ENCODE measurements around the gene EXOSC7.

The EXOSC7 gene

GRCh38 chr3:44976002-44976815 is at the start of gene EXOSC7, which contains the start of gene ZDHHC3:
TSS of gene EXOSC7 (plus strand) at chr3:44976244. CDS start at chr3:44976278, 34 bp downstream.
TSS of gene ZDHHC3 (minus strand) at chr3:44976174. CDS start at chr3:44959436, 16,738 bp downstream.
- Histone ChIP-seq H3K27ac (ENCODE audit: low read depth, low read length) (peak within 1 kb of the TSS; percentile 36; the same call in 1 of the 2 replicates), H4K20me1 (ENCODE audit: low read depth, low read length) (no peaks in the 10 kb centered on the region; the same call in 1 of the 2 replicates), H3K36me3 (ENCODE audit: low read length) (no peaks in the 10 kb centered on the region), H2AFZ (ENCODE audit: low read depth, low read length, severe bottlenecking) (peak within 1 kb of the TSS; percentile 82), H3K9me3 (ENCODE audit: insufficient read depth, low read length) (no peaks in the 10 kb centered on the region), H3K9ac (ENCODE audit: low read length) (peak within 1 kb of the TSS; percentile 87), H3K79me2 (ENCODE audit: insufficient read depth, low read length) (peaks cover 77% of the 10 kb centered on the region), H3K4me2 (ENCODE audit: low read depth, low read length, poor library complexity, severe bottlenecking) (peak within 1 kb of the TSS; percentile 87), H3K4me3 (ENCODE audit: insufficient read depth, low read length, poor library complexity, severe bottlenecking) (peak within 1 kb of the TSS; percentile 93), H3K27me3 (ENCODE audit: low read length) (no peaks in the 10 kb centered on the region), H3F3A (ENCODE audit: insufficient read depth) (no peaks in the 10 kb centered on the region), H3K9me2 (replicated peaks; ENCODE audit: insufficient read depth, low read length) (no peaks in the 10 kb centered on the region)
- TF ChIP-seq EZH2phosphoT487 (conservative IDR thresholded peaks at IDR 0.05; ENCODE audit: low read length) = no peak
- TF ChIP-seq CTCF (IDR thresholded peaks at IDR 0.05; ENCODE audit: insufficient read depth, low read length, poor library complexity, severe bottlenecking) = no peak

GRCh38 chr3:44926921-44927320 is 49.1 kb upstream of the EXOSC7 start:
- no peak overlapping the region for H3K9ac ChIP-seq (ENCODE audit: low read length)
- H3K27ac ChIP-seq (ENCODE audit: low read depth, low read length) = no peak overlapping the region
- H3K4me2 ChIP-seq (ENCODE audit: low read depth, low read length, poor library complexity, severe bottlenecking) = no peak overlapping the region
- TF ChIP-seq CTCF (IDR thresholded peaks at IDR 0.05; ENCODE audit: insufficient read depth, low read length, poor library complexity, severe bottlenecking) (no peak), EZH2phosphoT487 (conservative IDR thresholded peaks at IDR 0.05; ENCODE audit: low read length) (no peak)
- H3K27me3 ChIP-seq (ENCODE audit: low read length) = no peaks in the 10 kb centered on the region
- H3K79me2 ChIP-seq (ENCODE audit: insufficient read depth, low read length) = no peaks in the 10 kb centered on the region
- no peaks in the 10 kb centered on the region for H3K9me3 ChIP-seq (ENCODE audit: insufficient read depth, low read length)
- H3F3A ChIP-seq (ENCODE audit: insufficient read depth) = no peaks in the 10 kb centered on the region
- no peaks in the 10 kb centered on the region for H3K9me2 ChIP-seq (replicated peaks; ENCODE audit: insufficient read depth, low read length)
- no peaks in the 10 kb centered on the region for H4K20me1 ChIP-seq (ENCODE audit: low read depth, low read length)
- H3K4me3 ChIP-seq (ENCODE audit: insufficient read depth, low read length, poor library complexity, severe bottlenecking) = no peak overlapping the region
- no peak overlapping the region for H2AFZ ChIP-seq (ENCODE audit: low read depth, low read length, severe bottlenecking)
- H3K36me3 ChIP-seq (ENCODE audit: low read length) = no peaks in the 10 kb centered on the region

- Histone ChIP-seq H3K4me2 (ENCODE audit: low read depth, low read length, poor library complexity, severe bottlenecking) (no peak overlapping the region), H3K27ac (ENCODE audit: low read depth, low read length) (no peak overlapping the region), H3K9me2 (replicated peaks; ENCODE audit: insufficient read depth, low read length) (no peaks in the 10 kb centered on the region), H3K79me2 (ENCODE audit: insufficient read depth, low read length) (no peaks in the 10 kb centered on the region), H3K9me3 (ENCODE audit: insufficient read depth, low read length) (no peaks in the 10 kb centered on the region), H2AFZ (ENCODE audit: low read depth, low read length, severe bottlenecking) (no peak overlapping the region), H3K36me3 (ENCODE audit: low read length) (no peaks in the 10 kb centered on the region), H3K4me3 (ENCODE audit: insufficient read depth, low read length, poor library complexity, severe bottlenecking) (no peak overlapping the region), H4K20me1 (ENCODE audit: low read depth, low read length) (no peaks in the 10 kb centered on the region), H3K9ac (ENCODE audit: low read length) (no peak overlapping the region), H3F3A (ENCODE audit: insufficient read depth) (no peaks in the 10 kb centered on the region), H3K27me3 (ENCODE audit: low read length) (no peaks in the 10 kb centered on the region)
- TF ChIP-seq EZH2phosphoT487 (conservative IDR thresholded peaks at IDR 0.05; ENCODE audit: low read length) = no peak
- TF ChIP-seq CTCF (IDR thresholded peaks at IDR 0.05; ENCODE audit: insufficient read depth, low read length, poor library complexity, severe bottlenecking) = no peak
Measured at GRCh38 chr3:44927371-44927770, 48.7 kb upstream of the EXOSC7 start.

Measured in SU-DHL-6 (cell line).